Stimulated activated CD4-positive, alpha-beta T cell treated with anti-CD3 and anti-CD28 coated beads, Interleukin-4, amount 100 ng/mL, for 24 hours (primary cell): Measurements from ENCODE around the gene LIMS1.
"Not testable (repeated sequence)": the region's sequence is repeated elsewhere in the genome, so short reads cannot be mapped to it uniquely, and the experiment has no call there.

Experiments
- DNase-seq: peaks from one replicate; pipeline ENCODE4 v3.0.0-alpha.2; 2020

LIMS1 gene

DNA sequence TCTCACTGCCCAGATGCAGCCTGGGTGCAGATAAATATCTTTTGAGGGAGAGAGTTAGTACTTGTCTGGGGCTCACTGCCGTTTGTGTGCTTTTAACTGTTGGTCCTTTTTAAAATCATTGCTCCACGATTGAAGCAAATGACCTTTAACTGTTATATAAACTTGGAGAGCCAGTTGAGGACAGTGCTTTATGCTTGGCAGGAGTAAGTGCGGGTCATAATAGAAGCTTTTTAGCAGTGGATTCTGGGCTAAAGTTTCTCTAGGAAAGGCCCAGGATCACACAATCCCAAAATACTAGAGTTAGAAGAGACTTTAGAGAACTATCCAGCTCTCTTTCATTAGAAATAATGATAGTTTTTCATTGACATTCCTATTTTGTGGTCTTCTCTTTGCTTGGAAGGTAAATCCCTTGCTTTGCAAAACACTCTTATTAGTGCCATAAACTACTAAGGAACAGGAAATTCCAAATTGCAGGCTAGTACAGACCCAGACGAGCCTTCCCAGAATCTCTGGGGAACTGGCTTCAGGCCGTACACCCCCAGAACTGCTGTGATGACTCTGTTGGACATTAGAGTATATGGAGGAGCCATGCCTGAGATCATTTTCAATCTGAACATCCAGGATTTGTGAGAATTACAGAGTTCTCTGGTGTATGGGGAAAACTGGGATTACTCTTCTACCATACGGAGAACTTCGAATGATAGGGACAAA, 19.1 kb downstream of the LIMS1 start:
- no peak for DNase-seq

DNA sequence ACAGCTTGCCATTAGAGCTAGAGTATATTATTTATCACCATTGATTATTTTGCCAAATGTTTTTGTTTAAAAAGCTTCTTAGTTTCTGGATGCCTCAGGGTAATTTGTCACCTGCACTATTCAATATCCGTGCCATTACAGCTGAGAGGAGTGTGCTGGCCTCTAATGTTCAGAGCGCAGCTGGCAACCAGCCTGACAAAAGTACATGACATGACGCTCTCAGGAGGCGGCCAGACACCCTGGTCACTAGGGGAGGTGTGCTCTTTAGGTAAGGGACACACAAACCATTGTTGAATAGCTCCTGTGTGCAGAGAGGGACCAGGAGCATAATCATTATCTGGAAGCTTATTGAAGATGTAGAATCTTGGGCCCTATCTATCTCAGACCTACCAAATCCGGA, 20.3 kb downstream of the LIMS1 start:
- DNase-seq = no peak

DNA sequence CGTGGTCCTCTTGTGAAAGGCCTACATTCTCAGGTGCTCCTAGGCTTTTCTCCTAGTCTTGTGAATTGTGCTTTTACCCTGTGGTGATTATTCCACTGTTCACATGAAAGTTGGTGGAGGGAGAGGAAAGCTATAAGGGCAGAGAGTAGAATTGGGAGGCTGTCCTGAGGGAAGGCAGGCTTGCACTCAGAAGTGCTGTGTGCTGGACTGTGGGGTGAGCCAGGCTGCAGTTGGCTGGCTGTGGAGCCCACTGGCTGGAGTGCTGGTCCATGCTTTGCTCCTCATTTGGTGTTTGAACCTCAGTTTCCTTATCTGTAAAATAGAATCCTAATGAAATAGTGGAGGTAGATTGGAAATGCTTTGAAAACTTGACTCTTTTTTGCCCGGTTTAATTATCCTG, 21.3 kb downstream of the LIMS1 start:
- no peak for DNase-seq

DNA sequence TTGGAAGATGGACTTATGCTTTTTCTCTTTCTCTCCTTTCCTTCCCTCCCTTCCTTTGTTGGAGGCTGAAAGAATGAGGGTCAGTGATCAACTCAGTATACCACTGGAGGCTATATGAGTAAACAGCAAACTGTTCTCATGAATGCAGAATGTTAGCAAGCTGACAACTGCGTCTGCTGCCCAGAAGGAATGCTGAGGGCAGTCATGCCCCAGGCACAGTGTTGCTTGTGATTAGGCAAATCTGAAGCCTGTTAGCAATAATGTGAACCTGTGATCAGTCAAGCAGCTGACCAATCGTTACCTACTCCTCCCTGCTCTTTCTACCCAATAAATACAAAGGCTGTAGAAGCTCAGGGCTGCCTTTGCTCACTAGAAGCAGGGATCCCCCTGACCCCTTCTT, 22.3 kb downstream of the LIMS1 start:
- DNase-seq = not testable (repeated sequence)

DNA sequence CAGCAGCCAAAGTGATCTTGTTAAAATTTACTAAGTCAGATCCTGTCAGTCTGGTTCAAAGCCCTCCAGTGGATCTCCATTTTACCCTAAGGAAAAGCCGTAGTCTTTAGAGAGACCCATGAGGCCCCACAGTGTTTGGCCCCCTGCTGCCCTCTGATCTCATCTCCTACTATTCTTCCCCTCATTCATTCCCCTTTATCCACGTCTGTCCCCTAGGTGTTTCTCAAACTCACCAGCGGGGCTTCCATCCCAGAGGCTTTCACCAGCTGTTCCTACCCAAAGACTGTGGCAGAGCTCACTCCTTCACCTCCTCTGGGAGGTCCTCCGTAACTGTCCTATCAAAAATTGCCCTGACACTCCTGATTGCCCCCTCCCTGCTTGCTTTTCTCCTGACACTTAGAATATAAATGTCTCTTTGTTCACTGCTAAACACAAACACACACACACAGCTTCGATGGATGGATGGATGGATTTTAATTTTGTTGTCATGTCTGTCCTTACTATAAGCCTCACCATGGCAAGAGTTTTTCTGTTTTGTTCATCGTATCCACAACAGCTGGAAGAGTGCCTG, 26.1 kb downstream of the LIMS1 start:
- no peak for DNase-seq

DNA sequence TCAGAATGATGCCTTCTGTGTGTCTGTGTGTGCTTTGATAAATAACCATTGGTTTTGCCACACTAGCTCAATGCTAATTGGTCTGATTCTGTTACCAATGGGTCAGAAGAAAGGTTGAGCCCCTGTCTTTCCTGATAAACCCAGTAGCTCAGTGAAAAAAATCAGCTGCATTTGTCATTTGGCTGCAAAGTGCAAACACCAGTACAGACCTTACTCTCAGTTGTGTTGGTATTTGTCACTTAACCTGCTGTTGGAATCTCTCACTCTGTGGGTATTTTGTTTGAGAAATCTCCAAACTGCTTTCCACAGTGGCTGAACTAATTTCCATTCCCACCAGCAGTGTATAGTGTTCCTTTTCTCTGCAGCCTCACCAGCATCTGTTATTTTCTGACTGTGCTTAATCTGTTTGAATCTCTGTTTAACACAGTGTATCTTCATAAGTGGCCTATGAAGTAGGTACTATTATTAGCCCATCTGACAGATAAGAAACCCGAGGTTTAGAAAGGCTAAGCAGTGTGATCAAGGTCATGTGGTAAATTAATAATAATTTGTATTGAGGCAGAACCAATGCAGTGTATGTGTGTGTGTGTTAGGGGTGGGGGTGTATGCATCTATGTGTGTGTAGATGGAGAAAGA, 26.7 kb downstream of the LIMS1 start:
- DNase-seq = no peak

DNA sequence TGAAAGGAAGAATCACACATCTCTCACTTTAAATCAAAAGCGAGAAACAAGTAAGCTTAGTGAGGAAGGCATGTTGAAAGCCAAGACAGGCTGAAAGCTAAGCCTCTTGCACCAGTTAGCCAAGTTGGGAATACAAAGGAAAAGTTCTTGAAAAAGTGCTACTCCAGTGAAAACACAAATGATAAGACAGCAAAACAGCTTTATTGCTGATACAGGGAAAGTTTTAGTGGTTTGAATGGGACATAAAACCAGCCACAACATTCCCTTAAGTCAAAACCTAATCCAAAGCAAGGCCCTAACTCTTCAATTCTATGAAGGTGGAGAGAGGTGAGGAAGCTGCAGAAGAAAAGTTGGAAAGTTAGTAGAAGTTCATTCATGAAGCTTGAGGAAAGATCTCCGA, 28.0 kb downstream of the LIMS1 start:
- no peak for DNase-seq

DNA sequence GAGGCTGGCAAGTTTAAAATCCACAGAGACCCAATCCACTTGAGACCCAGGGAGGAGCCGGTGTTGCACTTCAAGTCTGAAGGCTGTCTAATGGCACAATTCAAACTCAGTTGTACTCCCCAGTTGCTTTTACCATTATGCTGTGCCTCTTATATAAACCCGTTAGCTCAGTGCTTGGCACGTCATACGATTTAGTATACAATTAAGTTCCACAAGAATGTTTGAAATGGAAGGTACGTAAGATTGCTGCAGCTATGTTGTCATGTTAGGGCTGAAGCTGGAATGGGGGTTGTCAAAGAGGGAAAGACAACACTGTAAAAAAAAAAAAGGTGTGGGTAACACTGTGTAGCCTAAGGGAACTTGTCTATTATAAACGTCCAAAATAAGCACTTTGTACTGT, 30.2 kb downstream of the LIMS1 start:
- no peak for DNase-seq

DNA sequence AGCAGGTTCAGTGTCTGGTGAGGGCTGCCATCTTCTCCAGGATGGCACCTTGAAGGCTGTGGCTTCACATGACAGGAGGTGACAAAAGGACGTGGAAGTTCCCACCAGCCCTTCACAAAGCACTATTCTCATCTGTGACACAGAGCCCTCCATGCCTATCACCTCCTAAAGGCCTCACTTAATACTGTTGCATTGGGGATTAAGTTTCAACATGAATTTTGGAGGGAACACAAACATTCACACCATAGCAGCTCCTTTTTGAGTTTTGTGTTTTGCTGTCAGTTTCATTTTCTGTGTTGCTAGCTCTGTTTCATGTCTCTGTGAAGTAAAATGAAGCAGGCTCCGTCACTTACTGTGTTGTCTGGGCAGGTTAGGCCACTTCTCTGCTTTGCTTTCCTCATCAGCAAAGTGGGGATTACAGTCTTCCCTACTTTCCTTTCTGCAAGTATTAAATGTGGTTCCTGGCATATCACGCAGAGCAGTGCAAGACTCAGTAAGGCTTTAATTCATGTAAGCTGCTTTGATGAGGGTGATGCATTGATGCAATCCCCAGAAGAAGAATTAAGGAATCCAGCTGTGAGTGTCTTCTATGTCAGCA, 31.6 kb downstream of the LIMS1 start:
- no peak for DNase-seq

DNA sequence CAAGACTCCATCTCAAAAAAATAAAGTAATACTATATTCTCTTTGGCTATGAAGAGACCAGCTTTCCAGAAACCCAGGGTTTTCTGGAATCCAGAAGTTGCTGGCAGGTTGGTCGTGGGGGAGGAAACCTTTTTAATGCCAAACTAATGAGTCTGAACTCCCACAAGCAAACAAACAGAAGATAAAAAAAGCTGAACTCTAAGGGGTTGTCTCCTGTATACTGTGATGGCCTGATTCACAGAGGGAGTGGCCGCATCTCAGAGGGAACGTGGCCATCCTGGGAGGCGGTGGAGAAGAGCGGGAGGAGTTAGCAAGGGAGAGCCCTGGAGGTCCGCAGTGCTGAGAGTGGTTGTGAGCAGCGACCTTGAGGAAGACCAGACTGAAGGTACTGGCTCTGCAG, 36.1 kb downstream of the LIMS1 start:
- DNase-seq = no peak

DNA sequence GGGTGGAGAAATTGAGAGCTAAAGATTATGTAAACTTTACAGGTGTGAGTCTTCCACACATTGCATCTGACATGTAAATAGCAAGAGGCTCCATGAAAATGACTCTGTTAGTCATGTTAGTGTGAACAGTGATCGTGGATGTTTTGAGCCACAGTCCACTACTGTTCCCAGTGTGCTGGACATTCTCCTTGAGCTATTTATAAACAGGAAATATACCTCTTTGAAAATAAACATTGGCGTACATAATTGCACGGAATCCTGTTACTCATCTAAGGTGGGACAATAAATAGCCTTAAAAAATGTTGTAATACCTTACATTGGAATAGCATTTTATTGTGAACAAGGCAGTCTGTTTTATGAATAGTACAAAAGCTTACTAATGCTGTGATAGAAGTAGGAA, 37.0 kb downstream of the LIMS1 start:
- DNase-seq = no peak

DNA sequence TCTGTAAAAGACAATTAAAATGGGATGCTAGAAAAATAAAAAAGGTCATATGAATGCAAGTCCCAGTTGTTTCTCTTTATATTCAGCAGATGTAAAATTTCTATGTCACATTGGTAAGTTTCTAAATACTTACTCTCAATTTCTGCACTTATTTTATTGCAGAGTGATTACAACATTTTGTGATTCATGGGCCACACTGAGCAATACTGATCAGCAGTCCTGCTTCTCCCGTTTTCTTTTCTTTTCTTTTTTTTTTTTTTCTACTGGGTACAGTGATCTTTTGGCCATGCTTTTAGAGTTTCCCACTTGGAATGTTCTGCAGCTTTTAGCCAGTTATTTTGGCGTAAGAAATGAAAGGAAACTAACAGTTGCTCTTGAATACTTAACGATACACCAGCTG, 38.8 kb downstream of the LIMS1 start:
- no peak for DNase-seq

DNA sequence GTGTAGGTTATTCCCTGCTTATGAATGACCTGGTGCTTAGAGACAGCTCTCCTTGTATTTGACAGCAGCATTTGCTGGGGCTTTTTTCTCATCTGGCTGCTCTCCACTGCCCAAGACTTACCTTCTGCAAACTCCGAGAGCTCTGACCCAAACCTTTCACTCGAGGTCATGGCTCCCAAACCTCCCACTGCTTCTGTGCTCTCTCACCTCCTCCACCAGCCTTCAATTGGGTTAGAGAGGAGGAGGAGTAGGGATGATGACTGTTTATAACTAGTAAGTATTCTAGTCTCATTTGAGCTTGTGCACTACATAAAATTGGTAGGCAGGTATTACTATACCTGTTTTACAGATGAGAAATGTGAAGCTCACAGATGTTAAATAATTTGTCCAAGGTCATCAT, 40.1 kb downstream of the LIMS1 start:
- DNase-seq = no peak

DNA sequence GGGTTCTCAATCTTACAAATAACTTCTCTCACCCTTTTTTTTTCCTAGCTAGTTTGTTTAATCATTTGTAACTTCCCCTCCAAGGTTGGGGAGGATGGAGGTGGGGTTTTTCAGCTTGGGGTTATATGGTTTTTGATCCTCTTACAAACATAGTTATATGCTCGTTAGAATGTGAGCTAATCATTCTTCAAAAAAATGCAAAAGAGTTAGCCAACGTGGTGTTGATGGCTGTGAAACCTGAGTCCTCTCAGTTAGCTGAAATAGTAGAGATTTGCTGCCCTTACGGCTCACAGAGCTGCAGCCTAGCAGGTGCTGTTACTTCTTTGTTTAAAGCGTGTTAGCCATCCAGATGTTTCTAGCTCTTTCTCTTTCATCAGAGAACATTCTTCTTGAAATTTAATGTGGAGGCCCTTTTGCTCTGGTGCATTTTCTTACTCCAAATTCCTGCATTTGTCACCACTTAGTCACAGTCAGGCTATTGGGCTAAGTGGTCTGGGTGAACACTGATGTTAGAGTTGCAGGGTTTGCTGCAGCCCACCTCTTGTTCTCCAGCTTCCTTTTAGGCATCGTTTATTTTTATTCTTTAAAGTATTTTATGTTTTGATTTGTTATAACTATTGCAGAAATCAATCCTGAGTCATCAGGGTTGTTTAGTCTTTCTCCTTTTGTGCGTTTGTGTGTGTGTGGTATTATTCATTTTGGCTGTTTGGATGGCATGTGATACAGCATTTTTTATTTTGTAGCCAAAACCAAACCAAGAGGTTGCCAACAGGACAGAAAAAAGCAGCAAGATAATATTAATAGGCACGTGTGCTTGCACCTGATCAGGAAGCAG, 41.1 kb downstream of the LIMS1 start:
- DNase-seq = no peak

DNA sequence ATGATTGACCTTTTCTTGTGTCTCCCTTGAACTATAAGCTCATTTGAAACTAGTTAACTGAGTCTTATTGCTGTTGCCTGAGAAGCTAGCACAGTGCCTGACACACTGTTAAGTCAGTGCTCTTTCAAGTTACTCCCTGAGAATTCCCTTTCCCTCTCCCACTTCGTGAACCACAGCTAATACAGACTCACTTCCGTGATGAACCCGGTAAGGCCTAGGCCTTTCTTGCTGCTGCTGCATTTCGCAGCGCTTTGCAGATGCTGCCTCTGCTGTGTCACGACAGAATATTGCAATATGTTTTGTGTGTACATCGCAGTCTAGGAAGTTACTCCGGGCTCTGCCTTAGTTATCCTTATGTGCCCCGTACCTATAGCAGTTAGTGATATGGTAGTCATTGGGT, 42.8 kb downstream of the LIMS1 start:
- no peak for DNase-seq

DNA sequence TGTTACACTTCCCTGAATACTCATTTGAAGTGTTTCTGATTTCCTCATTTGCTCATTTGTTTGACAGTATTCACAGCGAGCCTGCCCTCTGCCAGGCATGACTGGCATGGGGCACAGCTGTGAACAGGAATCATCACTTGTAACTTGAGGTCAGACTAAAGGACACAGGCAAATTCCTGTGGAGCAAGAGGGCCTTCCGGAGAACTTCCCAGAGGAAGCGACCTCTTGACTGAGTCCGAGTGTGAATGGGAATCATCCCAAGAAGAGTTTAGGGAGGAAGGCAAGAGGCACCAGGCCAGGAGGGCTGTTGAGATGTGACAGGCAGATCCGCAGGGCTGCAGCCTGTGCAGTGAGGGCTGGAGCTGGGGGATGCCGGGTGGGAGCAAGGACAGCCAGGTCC, 45.4 kb downstream of the LIMS1 start:
- DNase-seq = no peak

DNA sequence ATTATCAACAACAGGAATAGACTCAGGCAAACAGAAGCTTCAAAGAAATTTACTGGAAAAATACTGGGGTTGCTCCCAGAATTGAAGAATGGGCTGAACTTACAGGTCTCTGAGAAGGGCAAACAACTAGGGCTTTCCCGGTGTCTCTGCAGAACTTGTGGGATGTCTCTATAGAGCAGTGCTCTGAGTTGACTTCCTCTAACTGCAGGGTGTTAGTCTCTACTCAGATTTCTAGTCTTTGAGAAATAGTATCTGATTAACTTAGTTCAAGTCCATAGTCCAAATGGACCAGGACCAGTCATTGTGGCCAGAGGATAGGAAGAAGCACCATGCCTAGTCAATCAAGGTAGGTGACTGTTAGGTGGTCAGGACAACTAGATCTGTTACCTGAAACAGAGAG, 45.8 kb downstream of the LIMS1 start:
- DNase-seq = no peak

DNA sequence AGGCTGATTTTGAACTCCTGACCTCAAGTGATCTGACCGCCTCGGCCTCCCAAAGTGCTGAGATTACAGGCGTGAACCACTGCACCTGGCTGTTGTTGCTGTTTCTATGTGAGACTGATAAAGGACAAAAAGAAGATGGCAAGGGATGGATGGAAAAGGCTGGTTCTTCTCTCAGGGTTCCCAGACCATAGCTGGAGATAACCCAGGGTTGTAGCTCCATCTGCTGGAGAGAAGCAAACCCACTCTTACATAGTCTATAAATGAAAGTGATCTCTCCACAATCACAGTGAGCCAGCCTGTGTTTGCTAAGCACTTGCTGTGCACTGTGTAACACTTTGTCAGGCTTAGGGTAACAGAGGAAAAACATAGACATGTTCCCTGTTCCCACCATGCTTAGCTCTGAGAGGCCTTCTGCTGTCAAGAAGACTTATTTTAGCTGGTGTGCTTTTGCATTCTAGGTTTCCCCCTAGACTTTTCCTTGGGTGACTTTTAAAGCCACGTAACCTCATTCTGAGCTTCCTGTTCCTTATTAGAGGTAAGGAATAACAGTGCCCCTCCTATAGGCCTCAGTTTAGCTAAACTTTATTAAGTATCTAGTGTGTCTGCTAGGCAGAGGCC, 49.7 kb downstream of the LIMS1 start:
- DNase-seq = peak; percentile 68

DNA sequence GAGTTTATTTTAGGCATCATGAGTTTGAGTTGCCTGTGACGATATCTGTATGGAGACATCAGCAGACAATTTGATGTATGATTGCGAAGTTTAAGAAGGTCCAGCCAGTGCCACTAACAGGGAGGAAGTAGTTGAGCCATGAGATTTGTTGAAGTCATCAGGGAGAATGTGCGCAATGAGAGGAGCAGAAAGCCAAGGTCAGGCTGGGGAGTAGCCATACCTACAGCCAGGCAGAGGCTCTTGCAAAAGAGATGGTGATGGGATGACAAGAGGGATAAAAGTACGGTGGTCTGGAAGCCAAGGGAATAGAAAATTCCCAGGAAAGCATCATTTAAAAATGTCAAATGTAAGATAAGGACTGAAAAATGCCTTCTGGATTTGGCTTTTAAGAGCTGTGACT, 51.2 kb downstream of the LIMS1 start:
- DNase-seq = no peak

DNA sequence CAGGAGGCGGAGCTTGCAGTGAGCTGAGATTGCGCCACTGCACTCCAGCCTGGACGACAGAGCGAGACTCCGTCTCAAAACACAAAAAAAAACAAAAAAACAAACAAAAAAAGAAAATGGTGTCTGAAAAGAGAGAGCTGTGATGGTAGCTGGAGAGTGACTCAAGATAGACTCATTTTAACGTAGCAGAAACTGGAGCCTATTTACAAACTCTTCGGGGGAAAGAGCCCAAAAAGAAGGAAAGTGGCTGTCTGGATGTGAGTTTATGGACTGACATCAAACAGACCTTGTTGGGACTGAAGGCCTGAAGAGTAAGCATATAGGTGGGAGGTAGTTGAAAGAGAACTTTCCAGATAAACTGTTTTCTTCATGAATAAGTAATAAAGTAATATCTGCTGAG, 51.8 kb downstream of the LIMS1 start:
- no peak for DNase-seq

DNA sequence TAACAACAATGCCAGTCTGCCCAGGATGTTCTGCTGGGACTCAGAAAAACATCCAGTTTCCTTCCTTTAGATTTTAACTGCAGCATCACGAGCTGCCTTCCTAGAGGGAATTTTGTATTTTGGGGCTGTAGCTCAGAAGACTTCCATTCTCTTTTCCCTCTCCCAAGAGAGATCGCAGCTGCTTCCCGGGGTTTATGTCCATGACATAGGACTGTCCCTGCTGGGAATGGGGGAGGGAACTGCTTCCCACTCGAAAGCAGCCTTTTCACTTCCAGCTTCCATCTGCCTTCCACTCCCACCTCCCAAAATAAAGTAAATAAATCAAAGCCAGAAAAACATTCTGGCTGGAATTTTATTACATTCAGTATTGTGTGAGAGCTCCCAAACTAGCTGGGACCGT, 52.4 kb downstream of the LIMS1 start:
- DNase-seq = no peak

DNA sequence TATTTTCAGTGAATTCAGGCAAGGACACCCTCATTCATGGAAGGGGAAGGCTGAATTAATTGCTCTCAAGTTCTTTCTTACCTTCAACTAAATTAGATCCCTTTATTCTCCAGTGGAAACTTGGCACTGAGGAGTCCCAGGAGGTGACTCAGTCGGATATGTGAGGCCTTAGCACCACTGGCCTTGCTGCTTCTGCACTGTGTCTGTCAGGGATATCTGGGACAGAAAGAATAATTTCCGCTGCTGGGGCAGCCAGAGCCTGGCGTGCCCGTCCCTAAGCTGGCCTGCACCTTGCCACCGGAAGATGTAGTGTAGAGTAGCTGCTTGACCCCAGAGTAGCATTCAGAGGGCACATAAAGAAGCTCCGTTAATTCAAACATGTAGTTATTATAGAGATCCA, 53.4 kb downstream of the LIMS1 start:
- no peak for DNase-seq

DNA sequence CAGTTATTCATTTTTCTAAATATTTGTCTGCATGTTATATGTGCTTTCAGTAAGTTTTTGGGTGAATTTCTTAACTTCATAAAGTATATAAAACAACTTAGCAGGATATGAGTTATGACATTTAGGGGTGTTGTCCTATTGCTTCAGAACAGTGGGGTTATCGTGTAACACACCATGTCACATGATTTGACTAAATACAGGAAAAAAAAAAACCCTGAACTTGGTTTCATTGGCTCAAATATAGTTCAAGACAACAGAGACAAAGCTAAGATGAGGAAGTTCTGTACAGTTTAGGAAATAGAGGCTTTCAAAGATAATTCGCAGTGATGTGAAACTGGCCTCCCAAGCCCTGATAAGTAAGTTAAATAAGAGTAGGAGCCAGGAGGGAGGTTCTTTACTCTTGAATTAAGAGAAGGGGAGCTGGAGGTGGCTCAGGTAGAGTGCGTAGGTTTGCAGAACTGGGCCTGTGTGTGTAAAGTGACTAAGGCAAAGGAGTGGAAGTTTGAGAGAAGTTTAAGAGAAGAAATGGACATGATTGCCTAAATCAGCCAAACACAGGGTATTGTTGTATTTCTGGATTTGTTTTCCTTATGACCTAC, 53.9 kb downstream of the LIMS1 start:
- no peak for DNase-seq
